AG10803 (cell line): ENCODE data around the gene ADCY4.
A peak's percentile ranks its signal among the peaks of the same experiment; 100 is the strongest.

ENCODE experiments used
- DNase-seq: peaks from one replicate; pipeline ENCODE4 v3.0.0; 2010; ENCODE audit warnings: low read depth
- H3K4me3 ChIP-seq: 2 replicates; pipeline ENCODE4 v1.5.1; 2011; ENCODE audit warnings: mild to moderate bottlenecking, low read length, control low read depth
- TF ChIP-seq, protein P1 (sequence below): conservative IDR thresholded peaks from 2 replicates; pipeline ENCODE4 v1.5.1; 2011; ENCODE audit warnings: mild to moderate bottlenecking, low read length, control low read depth, inconsistent platforms

The ADCY4 gene

DNA sequence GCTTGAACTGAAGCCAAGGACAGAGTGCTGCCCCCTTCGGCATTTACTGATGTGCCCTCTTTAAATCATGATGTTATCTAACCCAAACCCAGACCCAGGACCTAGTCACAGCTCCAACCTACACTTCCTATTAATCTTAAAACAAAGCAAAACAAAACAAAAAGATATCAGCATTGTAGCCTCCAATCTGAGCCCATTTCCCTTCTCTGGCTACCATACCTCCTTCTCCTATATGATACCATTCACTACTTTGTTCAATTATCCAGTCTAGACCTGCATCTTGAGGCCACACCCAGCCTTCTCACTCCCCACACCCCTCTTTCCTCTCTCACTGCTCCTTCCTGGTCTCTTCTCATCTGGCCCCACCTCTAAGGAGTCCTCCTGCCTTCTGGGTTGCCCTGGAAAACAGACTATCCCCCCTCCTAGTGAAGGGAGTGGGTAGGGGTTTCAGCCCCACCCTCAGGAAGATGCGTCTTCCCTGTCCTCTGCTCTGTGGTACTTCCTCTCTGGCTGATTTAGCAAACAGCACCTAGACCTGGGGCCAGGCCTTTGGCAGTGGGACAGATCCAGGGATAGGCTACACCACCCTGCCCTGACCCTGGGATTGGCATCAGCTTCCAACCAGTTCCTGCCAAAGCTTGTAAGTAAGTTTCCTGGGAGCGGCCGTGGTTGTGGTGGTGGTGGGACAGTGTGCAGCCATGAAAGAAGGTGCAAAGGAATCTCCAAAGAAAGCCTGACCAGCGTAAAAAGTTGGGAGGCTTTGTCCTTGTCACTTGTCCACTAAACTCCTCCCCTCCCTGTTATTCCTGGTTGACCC lies 20.3 kb downstream of the ADCY4 start:
- H3K4me3 ChIP-seq = no peak overlapping the region
- no peak for DNase-seq
- TF ChIP-seq, protein P1, sequence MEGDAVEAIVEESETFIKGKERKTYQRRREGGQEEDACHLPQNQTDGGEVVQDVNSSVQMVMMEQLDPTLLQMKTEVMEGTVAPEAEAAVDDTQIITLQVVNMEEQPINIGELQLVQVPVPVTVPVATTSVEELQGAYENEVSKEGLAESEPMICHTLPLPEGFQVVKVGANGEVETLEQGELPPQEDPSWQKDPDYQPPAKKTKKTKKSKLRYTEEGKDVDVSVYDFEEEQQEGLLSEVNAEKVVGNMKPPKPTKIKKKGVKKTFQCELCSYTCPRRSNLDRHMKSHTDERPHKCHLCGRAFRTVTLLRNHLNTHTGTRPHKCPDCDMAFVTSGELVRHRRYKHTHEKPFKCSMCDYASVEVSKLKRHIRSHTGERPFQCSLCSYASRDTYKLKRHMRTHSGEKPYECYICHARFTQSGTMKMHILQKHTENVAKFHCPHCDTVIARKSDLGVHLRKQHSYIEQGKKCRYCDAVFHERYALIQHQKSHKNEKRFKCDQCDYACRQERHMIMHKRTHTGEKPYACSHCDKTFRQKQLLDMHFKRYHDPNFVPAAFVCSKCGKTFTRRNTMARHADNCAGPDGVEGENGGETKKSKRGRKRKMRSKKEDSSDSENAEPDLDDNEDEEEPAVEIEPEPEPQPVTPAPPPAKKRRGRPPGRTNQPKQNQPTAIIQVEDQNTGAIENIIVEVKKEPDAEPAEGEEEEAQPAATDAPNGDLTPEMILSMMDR = no peak

DNA sequence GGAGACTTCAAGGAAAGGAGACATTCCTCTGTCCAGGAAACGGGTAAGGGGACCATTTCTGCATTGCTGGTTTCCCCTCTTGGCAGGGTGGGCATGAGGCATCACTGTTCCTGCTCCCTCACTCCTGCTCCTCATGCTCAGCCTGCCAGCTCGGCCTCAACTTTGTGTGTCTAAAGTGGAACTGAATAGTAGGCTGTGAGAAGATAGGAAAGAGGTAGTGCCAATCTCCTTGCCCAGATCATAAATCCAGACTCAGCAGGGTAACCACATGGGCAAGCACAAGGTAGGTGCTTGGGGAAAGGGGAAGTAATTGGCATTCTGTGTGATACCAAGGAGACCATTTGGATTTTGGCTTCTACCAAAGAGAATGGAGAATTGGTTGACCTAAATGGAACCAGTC lies 21.0 kb downstream of the ADCY4 start:
- H3K4me3 ChIP-seq = no peak overlapping the region
- TF ChIP-seq, protein P1 = no peak
- no peak for DNase-seq

DNA sequence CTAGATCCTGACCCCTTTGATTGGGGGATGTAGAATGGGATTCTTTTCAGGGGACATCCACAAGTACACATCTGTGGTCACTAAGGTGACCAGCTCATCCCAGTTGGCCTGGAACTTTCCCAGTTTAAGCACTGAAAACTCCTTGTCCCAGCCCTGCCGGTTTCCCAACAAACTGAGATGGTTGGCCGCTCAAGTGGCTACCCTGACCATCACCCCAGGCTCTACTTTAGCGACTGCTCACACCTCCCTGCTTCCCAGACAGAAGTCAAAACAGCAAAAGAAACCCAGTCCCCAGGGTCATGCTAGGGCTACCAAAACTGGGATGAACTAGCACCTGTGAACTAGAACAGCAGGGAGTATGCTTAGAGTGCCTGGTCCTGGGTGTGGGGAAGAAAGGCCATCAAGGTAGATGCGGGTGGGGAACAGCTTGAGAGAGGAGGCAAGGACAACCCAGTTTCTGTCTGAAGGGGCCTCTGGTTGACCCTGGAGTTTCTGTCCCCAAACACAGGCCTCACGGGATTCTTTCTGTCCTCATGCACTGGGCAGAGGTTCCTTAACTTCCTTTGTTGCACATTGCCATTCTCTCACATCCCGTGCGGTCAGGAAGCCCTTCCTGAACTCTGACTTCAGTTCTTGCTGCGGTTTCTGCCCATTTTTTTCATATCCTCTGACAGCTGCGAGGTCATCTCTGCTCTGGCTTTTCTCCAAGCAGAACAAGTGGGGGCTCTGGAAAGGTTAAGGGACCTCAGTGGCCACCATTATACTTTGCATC lies 21.9 kb downstream of the ADCY4 start:
- DNase-seq = no peak
- H3K4me3 ChIP-seq = no peak overlapping the region
- TF ChIP-seq, protein P1 = no peak

DNA sequence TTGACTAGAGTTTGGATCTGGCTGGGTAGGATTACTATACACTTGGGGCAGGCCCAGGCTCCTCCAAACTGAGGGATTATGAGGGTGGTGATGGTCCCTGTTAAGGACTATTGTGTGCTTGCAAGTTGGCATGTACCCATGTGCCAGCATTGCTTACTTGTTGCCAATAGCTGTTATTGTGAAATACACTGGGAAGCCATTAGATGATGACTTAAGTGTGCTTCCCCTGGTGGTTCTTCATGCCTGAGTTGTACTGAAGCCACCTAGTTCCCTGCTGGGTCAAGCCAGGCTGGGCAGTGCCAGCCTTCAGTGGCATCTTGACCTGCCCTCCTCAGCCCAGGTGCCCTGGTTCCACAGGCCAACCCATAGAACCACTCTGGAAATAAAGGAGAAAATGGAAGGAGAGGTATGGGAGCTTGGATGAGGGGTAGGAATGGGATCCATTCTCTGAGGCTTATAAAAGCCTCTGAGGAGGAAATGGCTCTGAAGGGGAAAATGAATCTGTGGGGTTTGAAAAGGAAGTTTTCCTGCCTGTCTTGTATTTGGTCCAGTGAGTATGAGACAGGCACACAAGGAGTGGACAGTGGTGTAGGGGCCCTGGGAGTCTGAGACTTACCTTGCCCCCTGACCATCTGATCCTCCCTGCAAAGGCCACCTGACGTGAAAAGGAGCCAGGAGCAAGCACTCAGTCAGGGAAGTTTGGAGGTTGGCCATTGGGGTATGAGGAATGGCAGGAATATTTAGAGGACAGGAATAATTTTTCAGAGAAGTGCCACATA lies 22.8 kb downstream of the ADCY4 start:
- TF ChIP-seq, protein P1 = no peak; the same call in 1 of the 2 replicates
- no peak overlapping the region for H3K4me3 ChIP-seq
- DNase-seq = peak; percentile 78

DNA sequence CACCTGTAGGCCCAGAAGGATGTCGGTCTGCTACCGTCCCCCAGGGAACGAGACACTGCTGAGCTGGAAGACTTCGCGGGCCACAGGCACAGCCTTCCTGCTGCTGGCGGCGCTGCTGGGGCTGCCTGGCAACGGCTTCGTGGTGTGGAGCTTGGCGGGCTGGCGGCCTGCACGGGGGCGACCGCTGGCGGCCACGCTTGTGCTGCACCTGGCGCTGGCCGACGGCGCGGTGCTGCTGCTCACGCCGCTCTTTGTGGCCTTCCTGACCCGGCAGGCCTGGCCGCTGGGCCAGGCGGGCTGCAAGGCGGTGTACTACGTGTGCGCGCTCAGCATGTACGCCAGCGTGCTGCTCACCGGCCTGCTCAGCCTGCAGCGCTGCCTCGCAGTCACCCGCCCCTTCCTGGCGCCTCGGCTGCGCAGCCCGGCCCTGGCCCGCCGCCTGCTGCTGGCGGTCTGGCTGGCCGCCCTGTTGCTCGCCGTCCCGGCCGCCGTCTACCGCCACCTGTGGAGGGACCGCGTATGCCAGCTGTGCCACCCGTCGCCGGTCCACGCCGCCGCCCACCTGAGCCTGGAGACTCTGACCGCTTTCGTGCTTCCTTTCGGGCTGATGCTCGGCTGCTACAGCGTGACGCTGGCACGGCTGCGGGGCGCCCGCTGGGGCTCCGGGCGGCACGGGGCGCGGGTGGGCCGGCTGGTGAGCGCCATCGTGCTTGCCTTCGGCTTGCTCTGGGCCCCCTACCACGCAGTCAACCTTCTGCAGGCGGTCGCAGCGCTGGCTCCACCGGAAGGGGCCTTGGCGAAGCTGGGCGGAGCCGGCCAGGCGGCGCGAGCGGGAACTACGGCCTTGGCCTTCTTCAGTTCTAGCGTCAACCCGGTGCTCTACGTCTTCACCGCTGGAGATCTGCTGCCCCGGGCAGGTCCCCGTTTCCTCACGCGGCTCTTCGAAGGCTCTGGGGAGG lies 23.9 kb downstream of the ADCY4 start, which contains the start of gene LTB4R:
TSS of gene LTB4R (plus strand) at position 857 of the 959 bp plus-strand sequence. CDS start 4,150 bp downstream, outside the sequence.
- peak within 1 kb of the TSS; percentile 29 for H3K4me3 ChIP-seq
- TF ChIP-seq, protein P1 = no peak; the same call in 1 of the 2 replicates
- DNase-seq = peak; percentile 71

DNA sequence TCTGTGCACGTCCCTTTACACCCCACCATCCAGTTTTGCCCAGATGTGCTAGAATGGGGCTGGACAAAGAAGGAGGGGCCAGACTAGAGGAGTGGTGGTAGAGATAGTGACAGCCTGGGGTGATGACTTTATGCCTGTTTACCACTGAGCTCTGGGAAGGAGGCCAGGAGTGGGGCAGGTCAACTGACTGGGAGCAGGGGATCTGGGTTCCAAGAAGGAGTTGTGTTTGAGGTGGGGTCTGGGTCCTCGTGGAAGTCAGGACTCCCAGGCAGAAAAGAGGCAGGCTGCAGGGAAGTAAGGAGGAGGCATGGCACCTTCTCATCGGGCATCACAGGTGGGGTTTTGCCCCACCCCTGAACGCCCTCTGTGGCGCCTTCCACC lies 24.6 kb downstream of the ADCY4 start:
- DNase-seq = no peak
- H3K4me3 ChIP-seq = no peak overlapping the region; the same call in 1 of the 2 replicates
- TF ChIP-seq, protein P1 = no peak
